ENCODE measurements around the gene NCCRP1.

Gene NCCRP1

DNA sequence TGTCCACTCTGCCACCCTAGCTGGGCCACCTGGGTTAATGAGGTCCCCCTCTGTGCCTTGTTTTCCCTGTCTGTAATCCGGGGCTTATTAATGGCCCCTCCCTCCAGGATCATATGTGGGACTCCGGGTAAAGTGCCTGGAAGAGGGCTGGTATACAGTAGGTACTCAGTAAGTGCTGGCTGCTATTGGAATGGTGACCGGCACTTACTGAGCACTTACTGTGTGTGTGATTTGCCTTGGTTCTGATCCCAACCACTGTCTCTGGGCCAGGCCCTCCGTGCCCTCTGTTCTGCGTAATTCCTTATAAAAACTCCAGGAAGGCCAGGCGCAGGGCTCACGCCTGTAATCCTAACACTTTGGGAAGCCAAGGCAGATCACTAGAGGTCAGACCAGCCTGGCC is 30.9 kb upstream of the NCCRP1 start:
- no peak for DNase-seq

DNA sequence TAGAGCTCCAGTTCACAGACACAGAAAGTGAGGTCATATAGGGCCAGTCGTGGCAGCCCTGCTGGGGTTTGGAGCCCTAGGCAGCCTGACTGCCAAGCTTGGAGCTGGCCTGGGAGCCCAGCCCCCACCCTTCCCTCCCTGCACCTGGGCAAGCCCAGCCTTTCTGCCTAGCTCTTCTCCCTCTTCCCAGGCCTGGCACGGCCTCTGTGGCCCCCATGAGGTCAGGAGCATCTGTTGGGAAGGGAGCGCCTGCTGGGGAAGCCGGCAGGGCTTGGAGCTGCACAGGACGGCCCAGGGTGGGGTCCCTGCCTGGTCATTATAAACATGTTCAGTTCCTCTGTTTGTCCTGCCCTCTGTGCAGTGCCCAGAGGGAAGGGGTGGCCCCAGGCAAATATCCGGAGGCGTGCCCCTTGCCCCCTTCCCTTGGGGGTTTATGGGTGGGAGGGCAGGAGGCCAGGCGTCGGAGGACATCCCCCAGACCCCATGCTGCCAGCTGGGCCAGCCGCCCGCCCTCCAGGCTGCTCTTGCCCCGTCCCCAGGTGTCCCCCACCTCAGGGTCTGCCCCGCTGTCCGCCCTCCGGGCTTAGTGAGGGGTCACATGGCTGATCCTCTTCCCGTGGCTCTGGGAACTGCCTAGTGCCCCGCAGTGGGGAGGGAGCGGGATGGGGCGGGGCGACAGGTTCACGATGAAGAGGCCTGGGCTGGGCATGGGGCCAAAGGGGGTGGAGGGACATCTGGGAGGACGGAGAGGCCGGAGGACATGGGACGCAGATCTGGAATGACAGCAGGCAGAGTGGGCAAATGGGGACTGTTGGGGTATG is 30.0 kb upstream of the NCCRP1 start:
- peak in 6 of 14 donors; percentile 1 to 38 (median 8) for DNase-seq

DNA sequence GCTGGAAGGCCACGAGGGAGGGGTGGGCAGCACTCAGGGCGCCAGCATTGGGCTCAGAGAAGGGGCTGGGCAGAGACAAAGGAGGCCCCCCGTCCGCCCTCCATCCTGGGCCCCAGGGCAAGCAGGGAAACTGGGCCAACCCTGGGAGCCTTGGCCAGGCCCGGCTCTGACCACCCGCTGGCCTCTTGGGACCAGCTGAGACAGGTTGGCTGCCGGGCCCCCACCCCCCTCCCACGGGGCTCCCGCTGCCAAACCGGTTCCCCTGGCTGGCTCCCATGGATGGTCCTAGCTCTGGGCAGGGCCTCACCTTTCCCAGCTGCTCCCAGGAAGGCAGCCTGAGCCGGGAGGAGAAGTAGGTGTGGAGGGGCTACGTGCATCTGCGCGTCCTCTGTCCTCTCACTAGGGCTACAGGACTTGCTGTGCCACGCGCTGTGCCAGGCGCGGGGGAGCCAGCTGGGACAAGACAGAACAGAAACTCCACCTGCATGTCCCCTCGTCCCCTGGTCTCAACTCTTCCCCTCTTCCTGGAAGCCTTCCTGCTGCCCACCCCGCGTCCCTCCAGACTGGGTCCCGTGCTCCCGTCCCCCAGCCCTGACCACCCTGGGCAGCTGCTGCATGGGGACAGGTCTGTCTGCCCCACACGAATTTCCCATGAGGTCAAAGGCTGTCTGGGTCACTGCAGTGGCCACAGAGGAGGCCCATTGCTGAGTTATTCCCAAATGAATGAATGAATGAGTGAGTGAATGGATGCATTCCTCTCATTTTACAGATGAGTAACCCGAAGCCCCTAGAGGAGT is 29.1 kb upstream of the NCCRP1 start:
- DNase-seq, result peak in 1 of 14 donors; percentile 34

DNA sequence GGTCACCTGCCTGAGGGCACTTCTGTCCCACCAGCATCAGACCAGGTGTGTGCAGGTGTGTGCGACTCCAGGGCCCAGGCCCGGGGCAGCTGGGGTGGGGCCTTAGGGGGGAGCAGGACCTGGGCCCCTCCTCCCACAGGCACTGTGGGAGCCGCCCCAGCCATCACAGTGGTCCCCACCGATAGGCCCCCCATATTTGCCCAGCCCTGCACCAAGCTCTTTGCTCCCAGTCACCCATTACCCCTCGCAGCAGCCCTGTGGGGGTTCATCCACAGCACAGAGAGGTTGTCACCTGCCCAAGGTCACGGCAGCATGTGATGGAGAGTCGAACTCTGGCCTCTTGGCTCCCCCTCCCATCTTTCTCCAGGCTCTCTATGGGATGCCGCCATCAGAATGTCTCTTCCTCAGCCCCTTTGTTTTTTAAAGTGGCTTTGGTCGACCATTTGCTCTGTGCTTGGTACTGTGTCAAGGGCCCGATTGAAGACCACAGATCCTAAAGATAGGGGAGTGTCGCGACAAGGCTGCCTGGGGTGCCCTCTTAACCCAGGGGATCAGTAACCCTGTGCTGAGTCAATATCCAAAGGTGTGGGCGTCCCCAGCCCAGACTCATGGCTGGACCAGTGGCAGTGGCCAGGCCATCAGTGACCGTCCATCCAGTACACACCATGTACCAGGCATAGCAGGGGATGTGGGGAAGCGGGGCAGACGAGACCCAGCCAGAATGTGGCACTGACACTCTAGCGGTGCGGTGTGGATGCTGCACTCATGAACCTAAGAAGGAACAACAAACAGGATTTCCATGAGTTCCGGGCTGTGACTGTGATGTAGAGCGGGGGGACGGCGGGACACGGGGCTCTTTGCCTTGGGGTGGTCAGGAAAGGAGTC is 28.3 kb upstream of the NCCRP1 start:
- DNase-seq, result no peak

DNA sequence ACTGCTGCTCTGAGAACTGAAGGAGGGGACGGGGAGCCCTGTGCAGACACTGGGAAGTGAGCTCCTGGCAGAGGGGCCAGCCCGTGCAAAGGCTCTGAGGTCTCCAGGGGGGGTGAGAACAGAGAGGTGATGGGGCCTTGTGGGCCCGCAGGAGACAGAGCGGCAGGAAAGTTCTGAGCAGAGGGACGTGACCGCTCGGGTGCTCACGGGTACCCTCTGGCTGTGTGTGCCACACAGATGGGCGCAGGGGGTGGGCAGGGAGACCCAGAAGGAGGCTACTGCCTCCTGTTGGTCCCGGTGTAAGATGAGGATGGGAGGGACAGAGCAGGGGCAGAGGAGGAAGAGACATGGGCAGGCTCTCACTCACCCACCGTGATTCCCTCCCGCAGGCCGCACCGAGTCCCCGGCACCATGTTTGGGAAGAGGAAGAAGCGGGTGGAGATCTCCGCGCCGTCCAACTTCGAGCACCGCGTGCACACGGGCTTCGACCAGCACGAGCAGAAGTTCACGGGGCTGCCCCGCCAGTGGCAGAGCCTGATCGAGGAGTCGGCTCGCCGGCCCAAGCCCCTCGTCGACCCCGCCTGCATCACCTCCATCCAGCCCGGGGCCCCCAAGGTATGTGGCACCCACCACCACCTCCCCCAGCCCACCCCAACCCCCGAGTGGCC is 27.5 kb upstream of the NCCRP1 start:
- no peak for DNase-seq

DNA sequence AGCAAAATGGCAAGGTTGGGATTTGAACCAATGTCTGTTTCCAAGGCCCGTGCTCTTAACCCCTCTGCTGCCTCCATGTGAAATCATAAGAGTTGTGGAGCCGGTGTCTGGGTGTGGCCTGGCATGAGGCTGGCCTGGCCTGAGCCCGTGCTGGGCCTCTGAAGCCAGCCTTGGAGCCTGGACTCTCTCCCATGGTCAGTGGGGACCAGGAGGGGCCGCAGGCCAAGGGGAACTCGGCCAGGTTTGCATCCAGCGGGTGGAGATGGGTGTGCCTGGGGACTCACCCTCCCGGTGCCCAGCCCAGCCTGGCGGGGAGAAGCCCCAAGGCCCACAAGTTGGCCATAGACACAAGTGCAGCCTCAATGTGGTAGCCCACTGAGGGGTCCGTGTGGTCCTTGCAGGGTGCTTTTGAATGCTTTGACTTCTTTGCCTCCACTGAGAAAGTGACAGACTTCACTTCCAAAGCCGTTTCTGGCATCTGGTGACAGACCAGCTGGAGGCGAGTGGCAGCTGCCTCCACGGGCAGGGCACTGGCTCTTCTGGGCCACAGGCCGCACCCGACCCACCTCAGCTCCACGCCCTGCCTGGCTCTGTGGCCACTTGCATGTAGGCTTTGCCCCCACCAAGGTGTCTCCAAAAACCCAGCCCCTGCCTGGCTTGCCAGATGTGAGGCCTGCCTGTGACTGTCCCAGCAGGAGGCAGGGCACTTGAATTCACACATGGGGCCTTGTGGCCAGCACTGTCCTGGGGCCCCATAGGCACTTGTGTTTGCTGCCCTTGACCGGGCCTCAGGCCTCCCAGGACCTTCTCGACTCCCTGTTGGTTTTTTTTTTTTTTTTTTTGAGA is 26.2 kb upstream of the NCCRP1 start:
- DNase-seq, result peak in 1 of 14 donors; percentile 11

DNA sequence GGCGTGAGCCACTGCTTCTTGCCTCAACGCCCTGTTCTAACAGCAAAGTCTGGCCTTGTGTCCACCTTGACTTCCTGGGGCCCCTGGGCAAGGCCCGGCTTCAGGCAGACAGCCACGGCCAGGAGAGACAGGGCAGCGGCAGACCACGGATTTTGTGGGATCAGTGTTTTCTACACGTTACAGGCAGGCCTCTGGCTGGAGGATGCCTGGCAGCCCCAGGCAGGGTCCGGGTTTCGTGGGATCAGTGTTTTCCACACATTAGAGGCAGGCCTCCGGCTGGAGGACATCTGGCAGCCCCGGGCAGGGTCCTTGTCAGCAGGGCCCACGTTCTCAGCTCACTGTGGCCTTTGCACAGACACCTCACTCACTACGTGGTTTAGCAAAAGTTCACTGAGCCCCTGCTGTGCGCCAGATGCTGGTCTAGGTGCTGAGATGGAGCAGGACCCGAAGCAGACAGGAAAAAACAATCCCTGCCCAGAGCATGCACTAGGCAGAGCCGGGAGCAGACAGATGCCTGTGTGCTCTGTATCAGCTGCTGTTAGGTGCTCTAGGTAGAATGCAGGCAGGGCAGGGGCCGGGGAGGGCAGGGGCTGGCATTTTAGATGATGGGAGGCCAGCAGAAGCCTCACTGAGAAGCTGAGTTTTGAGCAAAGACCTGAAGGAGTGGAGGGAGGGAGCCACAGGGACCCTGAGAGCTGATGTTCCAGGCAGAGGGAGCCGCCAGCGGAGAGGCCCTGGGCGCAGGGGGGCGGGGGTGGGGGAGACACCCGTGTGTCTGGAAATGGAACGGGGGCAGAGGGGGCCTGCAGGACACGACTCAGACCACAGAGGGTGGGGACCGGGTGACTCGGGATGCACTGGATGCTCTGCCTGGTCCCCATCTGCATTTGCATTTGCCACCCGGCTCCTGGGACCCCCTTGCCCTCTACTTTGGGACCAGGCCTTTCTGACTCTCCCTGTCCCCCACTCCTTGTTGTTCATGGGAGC is 25.0 kb upstream of the NCCRP1 start:
- no peak for DNase-seq

DNA sequence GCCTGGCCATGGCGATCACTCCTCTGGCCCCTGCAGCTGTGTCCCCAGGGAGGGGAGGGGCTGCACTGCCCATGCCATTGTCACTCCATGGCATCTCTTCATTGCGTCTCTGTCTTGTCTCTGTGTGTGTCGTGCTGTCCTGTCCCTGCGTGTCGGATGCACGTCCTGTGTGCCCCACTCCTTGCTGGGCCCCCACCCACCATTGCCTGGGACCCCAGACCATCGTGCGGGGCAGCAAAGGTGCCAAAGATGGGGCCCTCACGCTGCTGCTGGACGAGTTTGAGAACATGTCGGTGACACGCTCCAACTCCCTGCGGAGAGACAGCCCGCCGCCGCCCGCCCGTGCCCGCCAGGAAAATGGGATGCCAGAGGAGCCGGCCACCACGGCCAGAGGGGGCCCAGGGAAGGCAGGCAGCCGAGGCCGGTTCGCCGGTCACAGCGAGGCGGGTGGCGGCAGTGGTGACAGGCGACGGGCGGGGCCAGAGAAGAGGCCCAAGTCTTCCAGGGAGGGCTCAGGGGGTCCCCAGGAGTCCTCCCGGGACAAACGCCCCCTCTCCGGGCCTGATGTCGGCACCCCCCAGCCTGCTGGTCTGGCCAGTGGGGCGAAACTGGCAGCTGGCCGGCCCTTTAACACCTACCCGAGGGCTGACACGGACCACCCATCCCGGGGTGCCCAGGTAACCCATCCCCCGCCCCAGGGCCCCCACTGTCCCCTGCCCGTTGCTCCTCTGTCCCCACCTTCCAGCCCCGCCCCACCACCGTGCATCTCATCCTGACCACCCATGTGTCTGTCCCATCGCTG is 23.9 kb upstream of the NCCRP1 start:
- no peak for DNase-seq

DNA sequence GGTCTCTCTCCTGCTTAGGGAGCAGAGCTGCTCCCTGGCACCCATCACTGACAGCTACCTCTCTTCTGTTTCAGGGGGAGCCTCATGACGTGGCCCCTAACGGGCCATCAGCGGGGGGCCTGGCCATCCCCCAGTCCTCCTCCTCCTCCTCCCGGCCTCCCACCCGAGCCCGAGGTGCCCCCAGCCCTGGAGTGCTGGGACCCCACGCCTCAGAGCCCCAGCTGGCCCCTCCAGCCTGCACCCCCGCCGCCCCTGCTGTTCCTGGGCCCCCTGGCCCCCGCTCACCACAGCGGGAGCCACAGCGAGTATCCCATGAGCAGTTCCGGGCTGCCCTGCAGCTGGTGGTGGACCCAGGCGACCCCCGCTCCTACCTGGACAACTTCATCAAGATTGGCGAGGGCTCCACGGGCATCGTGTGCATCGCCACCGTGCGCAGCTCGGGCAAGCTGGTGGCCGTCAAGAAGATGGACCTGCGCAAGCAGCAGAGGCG is 23.2 kb upstream of the NCCRP1 start:
- DNase-seq, result no peak

DNA sequence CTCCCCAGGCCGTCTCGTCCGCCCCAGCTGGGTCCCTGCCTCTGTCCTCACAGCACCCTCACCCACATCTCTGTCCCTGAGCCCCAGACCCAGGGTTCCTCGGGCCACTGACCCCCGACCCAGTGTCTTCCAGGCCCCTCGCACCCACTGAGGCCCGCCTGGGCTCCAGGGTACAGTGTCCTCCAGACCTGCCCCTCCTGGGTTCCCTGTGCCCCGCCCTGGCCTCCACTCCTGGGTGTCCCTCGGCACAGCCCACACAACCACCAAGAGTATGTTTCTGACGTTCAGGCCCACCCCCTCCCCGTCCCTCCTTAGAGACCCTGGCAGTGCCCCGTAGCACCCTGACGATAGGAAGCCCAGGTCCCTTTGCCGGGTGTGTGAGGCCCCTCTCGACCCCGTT is 22.6 kb upstream of the NCCRP1 start:
- no peak for DNase-seq

DNA sequence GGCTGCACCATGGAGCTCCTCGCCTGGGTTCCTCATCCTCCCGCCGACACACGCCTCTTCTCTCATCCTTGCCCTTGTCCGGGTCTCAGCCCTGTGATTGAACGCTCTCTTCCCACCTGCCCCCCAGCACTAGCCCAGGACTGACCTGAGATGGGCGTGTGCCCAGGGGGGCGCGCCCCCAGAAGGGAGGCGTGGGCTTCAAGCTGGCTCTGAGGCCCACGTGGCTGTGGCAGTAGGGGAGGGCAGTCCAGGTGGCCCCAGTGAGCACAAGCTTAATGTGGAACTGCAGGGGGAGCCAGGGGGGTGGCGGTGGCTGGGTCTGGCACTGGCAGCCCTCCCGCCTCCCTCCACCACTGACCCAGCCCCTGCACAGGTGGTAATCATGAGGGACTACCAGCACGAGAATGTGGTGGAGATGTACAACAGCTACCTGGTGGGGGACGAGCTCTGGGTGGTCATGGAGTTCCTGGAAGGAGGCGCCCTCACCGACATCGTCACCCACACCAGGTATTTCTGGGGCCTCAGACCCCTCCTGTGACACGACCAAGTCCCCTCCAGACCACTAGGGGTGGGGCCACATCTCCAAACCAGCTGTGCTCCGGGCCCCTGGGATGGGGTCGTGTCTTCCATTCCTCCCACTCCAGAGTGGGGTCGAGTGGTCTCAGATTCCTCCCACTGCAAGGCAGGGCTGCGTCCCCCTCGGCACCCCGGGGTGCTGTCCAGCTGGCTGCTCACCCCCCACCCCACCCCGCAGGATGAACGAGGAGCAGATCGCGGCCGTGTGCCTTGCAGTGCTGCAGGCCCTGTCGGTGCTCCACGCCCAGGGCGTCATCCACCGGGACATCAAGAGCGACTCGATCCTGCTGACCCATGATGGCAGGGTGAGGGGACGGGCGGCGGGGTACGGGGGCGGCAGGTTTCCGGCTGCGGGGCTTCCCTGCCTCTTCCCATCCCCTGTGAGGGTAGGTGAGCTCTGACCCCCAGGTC is 21.9 kb upstream of the NCCRP1 start:
- DNase-seq, result no peak

DNA sequence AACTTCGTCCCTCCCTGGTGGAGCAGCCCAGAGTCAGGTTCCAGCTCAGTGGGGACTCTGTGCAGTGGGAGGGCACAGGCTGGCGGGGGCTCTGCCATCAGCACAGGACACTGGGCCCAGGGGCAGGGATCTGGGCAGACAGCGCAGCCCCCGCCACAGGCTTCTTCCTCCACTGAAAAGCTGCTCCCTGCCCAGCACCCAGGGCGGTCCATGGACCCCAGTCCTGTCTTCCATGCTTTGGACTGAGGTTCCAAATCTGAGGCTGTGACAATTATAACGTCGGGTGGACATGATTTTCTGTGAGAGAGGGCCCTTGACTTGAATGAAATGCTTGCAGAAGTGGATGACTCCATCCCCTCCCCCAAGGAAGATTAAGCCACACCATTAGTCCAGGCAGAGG is 21.2 kb upstream of the NCCRP1 start:
- no peak for DNase-seq

DNA sequence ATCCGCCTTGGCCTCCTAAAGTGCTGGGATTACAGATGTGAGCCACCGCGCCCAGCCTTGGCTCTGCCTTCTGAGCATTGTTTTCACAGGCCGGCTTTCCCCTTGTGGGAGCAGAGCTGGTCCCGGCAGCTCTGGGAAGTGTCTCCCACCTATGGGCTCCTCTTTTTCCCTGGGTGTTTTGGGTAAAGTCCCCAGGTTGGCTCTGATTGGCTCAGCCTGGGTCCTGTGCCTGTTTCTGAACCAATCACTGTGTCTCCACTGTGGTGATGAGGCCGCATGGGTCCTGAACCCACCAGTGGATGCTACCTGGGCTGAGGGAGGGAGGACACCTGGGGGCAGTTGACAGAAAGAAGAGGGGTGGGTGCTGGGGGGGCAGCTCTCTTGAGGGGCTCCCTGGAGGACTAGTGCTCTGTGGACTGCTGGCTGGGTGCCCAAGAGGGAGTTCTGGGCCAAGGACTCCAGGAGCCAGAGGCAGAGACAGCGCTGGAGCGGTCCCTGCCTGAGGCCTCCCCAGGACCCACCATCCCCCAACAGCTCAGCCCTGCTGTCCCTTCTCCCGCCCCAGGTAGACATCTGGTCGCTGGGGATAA is 19.6 kb upstream of the NCCRP1 start:
- no peak for DNase-seq

DNA sequence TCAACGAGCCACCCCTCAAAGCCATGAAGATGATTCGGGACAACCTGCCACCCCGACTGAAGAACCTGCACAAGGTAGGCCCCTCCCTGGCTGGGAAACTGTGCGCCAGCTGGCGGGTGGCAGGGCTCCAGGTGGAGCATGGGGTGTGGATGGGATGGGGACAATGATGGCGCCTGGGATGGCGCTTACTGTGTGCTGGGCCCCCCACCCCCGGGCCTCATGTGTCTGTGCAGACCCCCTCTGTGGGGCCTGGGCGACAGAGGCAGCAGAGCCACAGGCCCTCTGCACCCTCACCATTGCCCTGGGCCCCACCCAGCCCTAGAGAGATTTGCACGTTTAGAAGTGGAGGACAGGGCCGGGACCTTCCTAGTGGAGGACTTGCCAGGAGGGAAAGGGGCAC is 19.0 kb upstream of the NCCRP1 start:
- no peak for DNase-seq

DNA sequence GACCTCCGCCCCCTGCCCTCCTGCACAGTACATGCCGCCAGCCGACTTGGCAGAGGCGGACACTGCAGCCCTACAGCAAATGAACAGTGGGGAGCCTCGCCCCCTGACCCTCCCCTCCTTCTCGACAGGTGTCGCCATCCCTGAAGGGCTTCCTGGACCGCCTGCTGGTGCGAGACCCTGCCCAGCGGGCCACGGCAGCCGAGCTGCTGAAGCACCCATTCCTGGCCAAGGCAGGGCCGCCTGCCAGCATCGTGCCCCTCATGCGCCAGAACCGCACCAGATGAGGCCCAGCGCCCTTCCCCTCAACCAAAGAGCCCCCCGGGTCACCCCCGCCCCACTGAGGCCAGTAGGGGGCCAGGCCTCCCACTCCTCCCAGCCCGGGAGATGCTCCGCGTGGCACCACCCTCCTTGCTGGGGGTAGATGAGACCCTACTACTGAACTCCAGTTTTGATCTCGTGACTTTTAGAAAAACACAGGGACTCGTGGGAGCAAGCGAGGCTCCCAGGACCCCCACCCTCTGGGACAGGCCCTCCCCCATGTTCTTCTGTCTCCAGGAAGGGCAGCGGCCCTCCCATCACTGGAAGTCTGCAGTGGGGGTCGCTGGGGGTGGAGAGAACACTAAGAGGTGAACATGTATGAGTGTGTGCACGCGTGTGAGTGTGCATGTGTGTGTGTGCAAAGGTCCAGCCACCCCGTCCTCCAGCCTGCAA is 18.3 kb upstream of the NCCRP1 start:
- DNase-seq, result no peak

DNA sequence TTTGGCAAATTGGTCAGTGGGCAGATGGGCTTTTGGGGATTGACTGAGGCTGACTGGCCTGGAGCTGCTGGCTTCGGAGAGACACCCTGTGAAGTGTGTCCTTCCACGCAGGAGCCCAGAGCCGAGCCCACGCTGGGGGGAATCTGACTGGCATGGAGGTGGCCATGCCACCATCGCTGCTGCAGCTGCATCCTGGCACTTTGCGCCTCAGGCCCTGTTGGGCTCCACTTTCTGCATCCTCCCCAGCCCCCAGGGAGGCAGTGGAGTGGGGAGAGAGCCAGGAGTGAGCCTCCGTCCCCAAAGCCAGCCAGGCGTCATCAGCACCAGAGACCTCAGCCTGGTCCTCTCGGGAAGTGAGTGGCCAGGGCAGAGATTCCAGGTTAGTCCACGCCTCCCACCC is 17.0 kb upstream of the NCCRP1 start:
- no peak for DNase-seq

DNA sequence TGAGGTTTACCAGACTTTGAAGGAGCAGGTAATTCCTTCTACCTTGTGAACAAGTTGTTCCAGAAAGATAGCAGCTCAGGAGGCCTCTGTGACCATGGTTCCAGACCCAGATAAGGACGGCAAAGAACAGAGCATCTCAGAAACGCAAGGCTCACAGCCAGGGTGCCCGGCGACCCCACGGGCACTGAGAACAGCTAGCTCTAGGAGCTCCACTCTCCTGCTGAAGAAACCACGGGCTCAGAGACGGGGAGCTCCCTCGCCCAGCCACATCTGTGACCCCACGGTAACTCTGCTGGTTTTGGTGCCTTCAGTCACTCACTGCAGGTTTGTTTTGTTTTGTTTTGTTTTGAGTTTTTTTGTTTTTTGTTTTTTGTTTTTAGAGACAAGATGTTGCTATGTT is 16.0 kb upstream of the NCCRP1 start:
- no peak for DNase-seq

Data from C1 segment of cervical spinal cord (tissue), 14 donors.